ENCODE measurements around the gene EEF2.

- TF ChIP-seq CTCF (conservative IDR thresholded peaks at IDR 0.05) (no peak), ZFX (IDR thresholded peaks at IDR 0.05) (no peak)
These were observed 45.3 kb upstream of the EEF2 start for GRCh38 chr19:4030552-4030951.
